HG02588 (cell line): ENCODE data around the gene CKLF.
"Not testable (repeated sequence)": the region's sequence is repeated elsewhere in the genome, so short reads cannot be mapped to it uniquely, and the experiment has no call there.

Source experiments
- ATAC-seq: cut with Tn5 transposase; IDR thresholded peaks from one replicate; pipeline ENCODE4 v1.9.1; 2021; ENCODE audit warnings: mild to moderate bottlenecking, moderate library complexity; ENCODE audit not compliant: unreplicated experiment

CKLF gene

GRCh38 chr16:66592241-66592640 is 39.9 kb downstream of the CKLF start:
- ATAC-seq: no peak

GRCh38 chr16:66592814-66593213 is 40.4 kb downstream of the CKLF start:
- ATAC-seq: no peak

DNA sequence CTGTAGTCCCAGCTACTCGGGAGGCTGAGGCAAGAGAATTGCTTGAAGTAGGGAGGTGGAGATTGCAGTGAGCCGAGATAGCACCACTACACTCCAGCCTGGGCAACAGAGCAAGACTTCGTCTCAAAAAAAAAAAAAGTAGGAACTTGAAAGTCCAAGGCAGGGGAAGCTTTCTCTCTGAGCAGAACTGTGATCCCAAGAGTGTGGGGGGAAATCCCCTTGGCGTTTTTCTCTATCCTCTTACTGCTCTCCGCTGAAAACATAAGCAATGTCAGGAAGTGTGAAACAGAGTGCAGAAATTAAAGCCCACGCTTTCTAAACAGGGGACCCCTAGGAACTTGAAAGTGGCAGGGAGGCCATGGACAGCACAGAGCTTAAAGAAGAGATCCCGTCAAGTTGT is 42.4 kb downstream of the CKLF start:
- ATAC-seq: no peak

DNA sequence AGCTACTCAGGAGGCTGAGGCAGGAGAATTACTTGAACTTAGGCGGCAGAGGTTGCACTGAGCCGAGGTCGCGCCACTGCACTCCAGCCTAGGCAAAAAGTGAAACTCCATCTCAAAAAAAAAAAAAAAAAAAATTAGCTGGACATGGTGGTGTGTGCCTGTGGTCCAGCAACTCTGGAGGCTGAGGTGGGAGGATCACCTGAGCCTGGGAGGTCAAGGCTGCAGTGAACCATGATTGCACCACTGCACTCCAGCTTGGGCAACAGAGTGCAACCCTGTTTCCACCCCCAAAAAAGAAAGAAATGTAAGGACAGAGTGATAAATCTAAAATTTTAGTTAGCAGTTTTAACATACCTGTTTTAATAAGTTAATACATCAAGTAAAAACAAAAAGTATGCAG is 44.2 kb downstream of the CKLF start:
- not testable (repeated sequence) for ATAC-seq

DNA sequence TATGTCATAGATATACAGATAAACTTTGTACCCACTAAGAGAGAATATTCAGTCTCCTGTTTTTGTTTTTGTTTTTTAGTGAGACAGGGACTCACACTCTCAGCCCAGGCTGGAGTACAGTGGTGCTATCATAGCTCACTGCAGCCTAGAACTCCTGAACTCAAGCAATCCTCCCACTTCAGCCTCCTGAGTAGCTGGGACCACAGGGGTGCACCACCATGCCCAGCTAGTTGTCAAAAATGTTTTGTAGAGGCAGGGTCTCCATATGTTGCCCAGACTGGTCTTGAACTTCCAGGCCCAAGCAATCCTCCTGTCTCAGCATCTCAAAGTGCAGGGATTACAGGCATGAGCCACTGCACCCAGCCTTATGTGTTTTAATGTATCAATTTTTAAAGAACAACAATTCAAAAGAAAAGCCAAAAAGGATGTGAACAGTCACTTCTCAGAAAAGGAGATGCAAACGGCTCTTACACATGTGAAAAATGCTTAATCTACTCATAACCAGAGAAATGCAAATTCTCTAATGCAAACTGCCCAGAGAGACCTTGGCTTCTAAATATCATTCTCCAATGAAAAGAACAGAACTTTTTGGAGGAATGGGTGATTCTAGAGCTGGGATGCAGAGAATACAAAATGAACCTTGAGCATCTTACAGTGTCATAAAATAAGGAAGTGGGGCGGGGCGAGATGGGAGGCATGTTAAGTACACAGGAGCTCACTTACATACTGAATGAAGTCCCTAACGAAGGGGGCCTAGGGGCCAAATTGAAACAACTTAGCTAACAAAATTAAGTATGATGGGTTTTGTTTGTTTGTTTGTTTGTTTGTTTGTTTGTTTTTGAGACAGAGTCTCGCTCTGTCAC is 44.8 kb downstream of the CKLF start:
- ATAC-seq: no peak

- no peak for ATAC-seq
Measured at GRCh38 chr16:66598111-66598510, 45.7 kb downstream of the CKLF start.

GRCh38 chr16:66599726-66600125 is 47.4 kb downstream of the CKLF start:
- ATAC-seq: no peak

DNA sequence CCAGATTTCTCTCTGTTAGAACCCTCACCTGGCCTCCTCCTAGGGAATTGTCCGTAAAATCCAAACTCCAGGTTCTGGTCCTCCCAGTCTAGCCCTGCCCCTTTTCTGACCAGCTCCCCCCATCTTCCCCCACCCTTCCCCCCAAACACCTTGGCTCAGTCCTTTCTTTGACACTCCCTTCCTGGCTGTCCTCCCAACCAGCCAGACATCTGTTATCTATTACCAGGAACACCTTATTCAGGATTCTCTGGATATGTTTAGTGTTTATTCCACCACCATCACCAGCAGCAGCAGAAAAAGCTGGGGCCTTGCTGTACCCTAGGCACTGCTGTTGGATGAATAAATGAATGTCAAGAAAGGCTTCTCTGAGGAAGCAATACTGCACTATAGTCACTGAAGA is 48.1 kb downstream of the CKLF start:
- no peak for ATAC-seq

DNA sequence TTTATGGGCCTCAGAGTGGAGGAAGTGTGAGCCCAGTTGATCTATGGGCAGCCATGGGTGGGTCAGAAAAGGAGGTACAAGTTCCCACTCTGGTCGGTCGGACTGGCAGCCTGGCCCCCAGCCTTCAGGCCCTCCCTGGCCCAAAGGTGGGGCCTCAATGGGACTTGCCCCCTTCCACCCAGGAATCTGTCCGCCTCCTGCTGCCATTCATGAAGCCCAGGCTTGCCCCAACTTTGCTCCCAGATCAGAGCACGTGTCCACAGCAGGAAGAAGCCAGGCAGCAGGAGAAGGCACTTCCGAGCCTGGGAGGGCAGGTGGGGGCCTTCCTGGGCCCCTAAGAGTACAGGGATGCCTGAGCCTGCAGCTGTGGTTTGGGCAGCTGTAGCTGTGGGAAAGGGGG is 49.1 kb downstream of the CKLF start:
- ATAC-seq: no peak

DNA sequence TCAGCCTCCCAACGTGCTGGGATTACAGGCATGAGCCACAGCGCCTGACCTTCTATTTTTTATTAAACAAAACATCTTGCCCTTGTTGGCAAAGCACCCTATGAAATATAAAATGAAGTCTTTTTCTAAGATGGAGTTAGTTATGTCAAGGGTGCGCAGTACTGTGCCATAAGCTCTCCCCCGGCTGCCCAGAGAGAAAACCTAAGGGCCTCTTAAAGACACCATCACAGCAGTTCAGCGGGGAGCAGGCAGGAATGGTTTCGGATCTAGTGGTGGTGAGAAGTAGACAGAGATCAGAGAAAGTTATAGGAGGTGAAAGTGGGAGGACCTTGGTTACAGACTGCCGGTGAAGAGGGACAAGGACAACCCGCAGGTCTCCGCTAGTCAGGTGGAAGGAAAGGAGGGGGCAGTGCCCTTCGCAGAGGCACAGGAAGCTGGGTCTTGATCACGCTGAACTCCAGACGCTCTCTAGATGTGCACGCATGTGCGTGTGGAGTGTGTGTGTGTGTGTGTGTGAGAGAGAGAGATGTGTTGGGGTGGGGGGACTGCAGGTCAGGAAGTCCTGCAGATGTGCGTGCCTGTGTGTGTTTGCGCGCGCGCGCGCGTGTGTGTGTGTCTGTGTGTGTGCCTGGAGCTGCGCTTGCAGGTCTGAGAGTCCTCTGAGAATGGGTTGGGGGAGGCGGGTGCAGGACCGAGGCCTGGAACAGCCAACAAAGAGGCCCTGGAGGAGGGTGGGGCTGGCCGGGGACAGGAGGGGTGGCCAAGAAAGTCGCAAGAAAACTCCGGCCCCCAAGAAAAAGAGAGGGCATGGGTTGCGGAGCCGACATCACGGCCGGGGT is 51.4 kb downstream of the CKLF start:
- ATAC-seq: no peak

DNA sequence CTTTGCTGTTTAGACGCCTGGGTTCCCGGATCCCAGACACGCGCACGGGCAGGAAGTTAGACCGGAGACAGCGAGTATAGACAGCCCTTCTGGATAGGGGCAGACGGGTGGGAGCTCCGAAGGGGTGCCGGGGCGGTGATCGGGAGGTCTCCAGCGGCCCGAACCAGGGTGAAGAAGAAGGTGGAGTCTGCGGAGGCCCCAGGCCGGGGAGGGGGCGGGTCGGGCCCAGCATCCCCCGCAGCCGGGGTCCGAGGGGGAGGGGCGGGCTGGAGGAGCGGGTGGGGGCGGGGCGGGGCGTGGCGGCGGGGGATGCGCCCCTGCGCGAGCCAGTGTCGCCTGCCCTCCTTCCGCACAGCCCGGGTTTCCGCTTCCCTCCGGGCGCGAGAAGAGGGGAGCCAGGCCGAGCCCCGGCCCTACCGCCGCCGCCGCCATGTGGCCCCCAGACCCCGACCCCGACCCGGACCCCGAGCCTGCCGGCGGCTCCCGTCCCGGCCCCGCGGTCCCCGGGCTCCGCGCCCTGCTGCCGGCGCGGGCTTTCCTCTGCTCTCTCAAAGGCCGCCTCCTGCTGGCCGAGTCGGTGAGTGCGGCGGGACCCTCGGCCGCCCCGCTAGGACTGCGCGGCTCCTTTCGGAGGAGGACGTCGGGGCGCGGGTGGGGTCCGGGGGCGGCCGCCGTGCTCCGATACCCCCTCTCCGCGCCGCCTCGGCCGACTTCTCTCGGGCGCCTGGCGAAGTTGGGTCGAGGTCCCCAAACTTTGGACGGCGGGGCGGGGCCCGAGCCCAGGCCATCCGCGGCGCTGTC is 52.2 kb downstream of the CKLF start, which contains the start of gene CMTM3:
Gene CMTM3, plus strand, starts transcription at position 329 of the 801 bp plus-strand sequence. Its CDS starts 102 bp downstream, at position 431.
- ATAC-seq: peak; percentile 48

- ATAC-seq: peak; percentile 9
Measured at GRCh38 chr16:66605177-66605978, 53.0 kb downstream of the CKLF start.

- ATAC-seq: peak; percentile 47
Measured at GRCh38 chr16:66605979-66606751, 53.8 kb downstream of the CKLF start.

GRCh38 chr16:66608241-66609138 is 56.1 kb downstream of the CKLF start:
- ATAC-seq: no peak

DNA sequence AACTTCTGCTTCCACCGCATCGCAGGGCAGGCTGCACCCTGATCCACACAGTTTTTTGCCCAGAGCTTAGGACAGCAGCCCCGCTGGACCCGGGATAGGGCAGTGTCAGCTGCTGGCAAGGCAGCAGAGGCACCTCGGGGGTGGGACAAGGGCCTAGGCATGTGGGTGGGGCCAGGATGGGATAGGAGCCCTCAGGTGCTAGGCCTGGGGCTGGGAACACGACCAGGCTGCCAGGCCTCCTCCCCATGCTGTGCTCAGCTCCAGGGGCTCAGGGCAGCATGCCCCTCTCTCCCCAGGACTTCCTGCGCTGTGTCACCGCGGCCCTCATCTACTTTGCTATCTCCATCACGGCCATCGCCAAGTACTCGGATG is 56.7 kb downstream of the CKLF start:
- no peak for ATAC-seq

- no peak for ATAC-seq
Measured at GRCh38 chr16:66610111-66610820, 57.9 kb downstream of the CKLF start.

GRCh38 chr16:66611911-66612310 is 59.5 kb downstream of the CKLF start:
- not testable (repeated sequence) for ATAC-seq

DNA sequence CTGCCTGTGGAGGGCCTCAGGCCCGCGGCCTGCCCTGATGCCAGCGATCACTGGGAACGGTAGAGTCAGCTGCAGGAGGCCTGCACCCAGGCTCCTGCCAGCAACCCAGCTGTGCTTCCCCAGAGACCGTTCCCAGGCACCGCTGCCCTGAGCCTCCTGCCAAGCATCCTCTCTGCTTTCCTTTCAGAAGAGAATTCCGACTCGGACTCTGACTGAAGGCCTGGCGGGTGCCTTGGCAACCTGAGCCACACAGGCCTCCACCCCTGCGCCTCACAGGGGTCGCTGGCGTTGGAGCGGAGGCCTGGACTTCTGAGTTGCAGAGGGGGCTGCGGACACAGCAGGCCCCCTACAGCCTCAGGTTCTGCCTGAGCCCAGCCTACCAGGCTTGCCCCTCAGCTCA is 60.0 kb downstream of the CKLF start:
- no peak for ATAC-seq
